IMR-90 (cell line): Measurements from ENCODE around the gene DTHD1.

Experiments used
- CTCF ChIP-seq: conservative IDR thresholded peaks from 2 replicates; pipeline ENCODE4 v1.5.1; 2012; ENCODE audit warnings: mild to moderate bottlenecking, low read depth, low read length, improper control_type of control experiment
- USF2 ChIP-seq: fragments of 150-350 bp; IDR thresholded peaks from 2 replicates; pipeline ENCODE4 v1.6.1; 2017; ENCODE audit warnings: mild to moderate bottlenecking, antibody characterized with exemption, low read length, low read depth

DNA sequence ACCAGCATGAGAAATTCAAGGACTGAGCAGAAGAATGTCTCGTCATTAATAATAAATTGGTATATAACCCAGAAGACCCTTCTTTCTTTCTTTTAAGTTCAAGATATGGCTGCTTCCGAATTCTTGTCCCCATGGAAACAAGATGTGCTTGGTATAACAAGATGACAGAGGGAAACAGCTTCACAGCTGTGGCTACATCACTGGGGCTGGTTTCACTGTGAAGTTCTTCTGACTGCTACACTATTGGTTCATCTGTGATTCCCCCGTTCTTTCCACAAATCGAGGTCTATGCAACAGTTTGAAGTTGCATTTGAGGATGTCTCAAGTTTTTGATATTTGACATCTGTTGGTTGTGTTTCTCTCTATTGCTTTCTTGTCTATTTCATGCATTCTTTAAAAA, 12.3 kb upstream of the DTHD1 start:
- TF ChIP-seq CTCF (no peak), USF2 (no peak)
